HUDEP-2 (cell line): Measurements from ENCODE around the gene CDK1.
A peak's percentile ranks its signal among the peaks of the same experiment; 100 is the strongest.
"Not testable (repeated sequence)": the region's sequence is repeated elsewhere in the genome, so short reads cannot be mapped to it uniquely, and the experiment has no call there.

Experiments used
- DNase-seq, 76 experiments: peaks; one replicate each; lab custom pipeline; 2025; ENCODE audit not compliant: unreplicated experiment in 76 of 76; lab: John Stamatoyannopoulos, UW

Gene CDK1

GRCh38 chr10:60810437-60811182 lies 32.3 kb downstream of the CDK1 start:
- no peak for DNase-seq

- DNase-seq, result peak in 35 of 76 experiments; percentile 3 to 70 (median 40)
These were observed 38.5 kb downstream of the CDK1 start for GRCh38 chr10:60816628-60817397.

GRCh38 chr10:60817398-60817805 lies 39.1 kb downstream of the CDK1 start:
- no peak for DNase-seq

- DNase-seq, result no peak
These were observed 40.0 kb downstream of the CDK1 start for GRCh38 chr10:60818134-60818770.

- no peak for DNase-seq
These were observed 41.0 kb downstream of the CDK1 start for GRCh38 chr10:60819271-60819670.

- no peak for DNase-seq
These were observed 41.9 kb downstream of the CDK1 start for GRCh38 chr10:60820093-60820754.

GRCh38 chr10:60821656-60822055 lies 43.4 kb downstream of the CDK1 start:
- DNase-seq, result no peak

GRCh38 chr10:60822809-60823208 lies 44.5 kb downstream of the CDK1 start:
- no peak for DNase-seq

- no peak for DNase-seq
These were observed 45.0 kb downstream of the CDK1 start for GRCh38 chr10:60823324-60823723.

GRCh38 chr10:60825520-60825919 lies 47.2 kb downstream of the CDK1 start:
- no peak for DNase-seq

GRCh38 chr10:60827791-60828488 lies 49.7 kb downstream of the CDK1 start:
- peak in 19 of 76 experiments; percentile 1 to 61 (median 23) for DNase-seq

- DNase-seq, result peak in 6 of 76 experiments; percentile 15 to 53 (median 20)
These were observed 50.2 kb downstream of the CDK1 start for GRCh38 chr10:60828489-60828852.

GRCh38 chr10:60832136-60832535 lies 53.9 kb downstream of the CDK1 start:
- DNase-seq, result not testable (repeated sequence)

GRCh38 chr10:60834401-60834800 lies 56.1 kb downstream of the CDK1 start:
- no peak for DNase-seq

GRCh38 chr10:60835049-60835448 lies 56.8 kb downstream of the CDK1 start:
- no peak for DNase-seq

- not testable (repeated sequence) for DNase-seq
These were observed 62.9 kb downstream of the CDK1 start for GRCh38 chr10:60841227-60841626.

GRCh38 chr10:60842694-60843093 lies 64.4 kb downstream of the CDK1 start:
- no peak for DNase-seq
